Measurements from ENCODE around the gene KPTN.

DNA sequence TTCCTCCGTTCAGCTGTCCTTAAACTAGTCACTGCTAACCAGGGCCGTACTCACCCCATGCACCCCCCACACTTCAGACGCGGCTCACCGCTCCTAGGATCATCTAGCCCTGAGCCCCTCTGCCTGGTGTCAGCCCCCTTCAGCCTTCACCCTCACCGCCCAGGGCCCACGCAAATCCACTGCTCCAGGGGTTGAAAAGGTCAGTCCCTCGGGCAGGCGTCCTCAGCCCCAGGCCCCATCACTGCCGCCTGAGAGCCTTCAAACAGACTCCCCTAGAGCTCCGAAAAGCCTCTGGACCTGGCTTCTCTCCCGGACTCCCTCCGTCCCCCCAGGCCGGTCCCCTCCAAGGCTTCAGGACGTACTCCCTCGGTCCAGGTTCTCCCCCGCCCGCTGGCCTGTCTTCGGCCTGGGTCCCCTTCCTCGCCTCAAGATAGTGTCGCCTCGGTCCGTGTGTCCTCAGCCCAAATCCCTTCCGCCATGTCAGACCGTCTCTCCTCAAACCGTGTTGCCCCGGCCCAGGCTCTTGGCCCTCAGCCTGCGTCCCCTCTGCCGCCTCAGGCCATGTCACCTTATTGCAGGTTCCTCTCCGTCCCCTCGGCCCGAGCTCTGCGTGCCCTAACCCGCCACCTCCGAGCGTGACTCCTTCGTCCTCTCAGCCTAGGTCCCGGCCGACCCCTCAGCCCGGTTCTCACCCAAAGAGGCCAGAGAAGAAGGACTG lies 30.3 kb upstream of the KPTN start:
- TF ChIP-seq EZH2 (IDR thresholded peaks at IDR 0.05) = no peak
- no peak for TF ChIP-seq POLR2AphosphoS5 (IDR thresholded peaks at IDR 0.05; ENCODE audit: borderline replicate concordance, low read depth, low read length)
